Measurements from ENCODE around the gene ARL15.

ARL15 gene

GRCh38 chr5:54022223-54022622 lies 288.1 kb downstream of the ARL15 start:
- no peak for DNase-seq (ENCODE audit: low read depth)

DNA sequence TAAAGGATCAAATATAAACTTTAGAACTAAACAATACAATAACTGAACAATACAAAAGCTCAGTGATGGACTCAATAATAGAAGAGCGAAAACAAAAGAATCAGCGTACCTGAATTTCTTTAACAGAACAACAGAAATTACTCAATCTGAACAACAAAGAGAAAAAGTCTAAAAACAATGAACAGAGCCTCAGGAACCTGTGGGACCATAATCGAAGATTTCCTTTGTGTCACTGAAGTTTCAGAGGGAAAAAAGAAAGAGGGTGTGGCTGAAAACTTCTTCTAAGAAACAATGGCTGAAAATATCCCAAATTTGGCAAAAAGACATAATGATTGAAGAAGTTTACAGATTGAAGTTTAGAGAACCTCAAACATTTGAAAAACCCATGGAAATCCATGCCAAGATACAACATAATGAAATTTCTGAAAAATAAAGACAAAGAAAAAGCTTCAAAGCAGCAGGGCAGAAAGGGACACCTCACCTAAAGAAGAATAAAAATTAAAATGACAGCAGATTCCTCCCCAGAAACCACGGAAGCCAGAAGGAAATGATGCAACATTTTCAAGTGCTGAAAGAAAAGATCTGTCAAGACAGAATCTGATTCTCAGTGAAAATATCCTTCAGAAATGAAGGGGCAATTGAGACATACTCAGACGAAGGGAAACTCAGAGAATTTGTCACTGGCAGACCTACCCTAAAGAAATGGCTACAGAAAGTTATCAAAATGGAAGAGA lies 288.8 kb downstream of the ARL15 start:
- no peak for DNase-seq (ENCODE audit: low read depth)

DNA sequence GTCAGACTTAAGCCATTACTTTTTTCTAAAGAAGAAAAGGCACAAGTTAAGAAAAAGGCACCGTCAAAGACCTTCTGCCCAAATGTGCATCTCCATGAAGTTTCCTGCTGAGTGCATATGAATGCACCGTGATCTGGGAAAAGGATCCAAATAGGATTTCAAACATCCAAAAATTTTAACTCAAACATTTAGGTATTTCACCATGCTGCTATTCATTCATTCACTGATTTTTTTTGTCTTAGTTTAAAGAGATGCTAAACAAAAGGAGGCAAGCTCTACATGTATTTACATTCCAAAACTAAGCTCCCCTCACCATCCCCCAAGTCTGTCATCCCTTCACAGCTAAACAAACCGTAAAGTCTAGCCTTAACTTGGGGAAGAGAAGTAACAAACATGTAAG lies 291.9 kb downstream of the ARL15 start:
- no peak for DNase-seq (ENCODE audit: low read depth)

- no peak for DNase-seq (ENCODE audit: low read depth)
Measured at GRCh38 chr5:54017580-54017979, 292.8 kb downstream of the ARL15 start.

DNA sequence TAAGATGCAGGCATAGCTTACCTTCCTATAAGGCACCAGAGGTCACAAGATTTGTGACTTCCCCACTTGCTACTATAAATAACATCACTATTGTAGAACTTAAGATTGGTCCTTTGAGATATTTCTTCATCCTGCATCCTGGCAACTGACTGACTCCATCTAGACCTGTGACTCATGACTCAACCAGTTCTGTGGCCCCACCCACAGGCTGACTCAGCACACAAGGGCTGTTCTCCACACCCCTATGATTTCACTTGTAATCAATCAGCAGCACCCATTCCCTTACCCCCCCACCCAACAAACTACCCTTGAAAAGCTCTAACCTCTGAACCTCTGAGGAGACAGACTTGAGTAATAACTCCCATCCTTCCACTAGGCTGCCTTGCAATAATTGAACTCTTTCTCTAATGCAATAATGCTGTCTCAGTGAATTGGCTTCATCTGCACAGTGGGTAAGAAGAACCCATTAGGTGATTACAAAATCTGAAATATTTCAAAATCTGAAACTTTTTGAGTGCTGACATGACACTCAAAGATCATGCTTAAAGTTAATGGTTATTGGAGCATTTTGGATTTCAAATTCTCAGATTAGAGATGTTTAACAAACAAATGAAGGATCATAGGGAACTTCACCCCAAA lies 296.7 kb downstream of the ARL15 start:
- no peak for DNase-seq (ENCODE audit: low read depth)

GRCh38 chr5:54009828-54010227 lies 300.5 kb downstream of the ARL15 start:
- DNase-seq (ENCODE audit: low read depth): no peak

DNA sequence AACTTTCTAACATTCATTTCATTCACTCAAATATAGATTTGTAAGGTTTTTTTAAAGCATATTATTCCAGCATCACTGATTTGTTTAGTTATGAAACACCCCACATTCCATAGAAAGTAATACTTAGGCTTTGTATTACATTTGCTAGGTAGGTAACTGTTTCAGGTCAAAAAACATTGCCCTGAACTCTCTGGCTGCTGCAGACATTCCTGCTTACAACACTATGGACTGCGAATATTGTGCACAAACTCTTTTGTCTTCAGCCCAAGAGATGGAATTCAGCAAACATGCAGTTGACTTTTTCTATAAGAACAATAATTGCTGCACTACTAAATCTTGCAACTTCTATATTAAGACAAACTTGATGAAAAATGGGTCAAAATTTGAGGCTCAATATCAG lies 301.0 kb downstream of the ARL15 start:
- no peak for DNase-seq (ENCODE audit: low read depth)

- no peak for DNase-seq (ENCODE audit: low read depth)
Measured at GRCh38 chr5:54007827-54008777, 302.3 kb downstream of the ARL15 start.

DNA sequence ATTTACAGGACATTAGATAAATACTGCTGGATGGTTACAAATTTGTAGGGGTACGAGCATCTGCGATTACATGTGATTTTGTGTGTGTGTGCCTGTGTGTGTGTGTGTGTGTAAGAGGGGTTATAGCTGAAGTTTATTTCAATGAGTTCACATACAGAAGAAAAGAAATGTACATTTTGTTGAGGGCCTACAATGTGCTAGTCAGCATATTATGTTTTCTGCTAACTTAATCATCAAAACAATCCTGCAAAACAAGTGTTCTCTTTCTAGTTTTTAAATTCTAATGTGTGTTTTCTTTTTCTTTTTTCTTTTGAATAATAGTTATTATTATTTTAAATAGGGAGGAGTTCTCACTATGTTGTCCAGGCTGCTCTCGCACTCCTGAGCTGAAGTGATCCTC lies 305.7 kb downstream of the ARL15 start:
- DNase-seq (ENCODE audit: low read depth): no peak

GRCh38 chr5:54002779-54003178 lies 307.6 kb downstream of the ARL15 start:
- DNase-seq (ENCODE audit: low read depth): no peak

- no peak for DNase-seq (ENCODE audit: low read depth)
Measured at GRCh38 chr5:54001976-54002775, 308.2 kb downstream of the ARL15 start.

- no peak for DNase-seq (ENCODE audit: low read depth)
Measured at GRCh38 chr5:54000011-54000410, 310.4 kb downstream of the ARL15 start.

GRCh38 chr5:53997736-53998627 lies 312.4 kb downstream of the ARL15 start:
- no peak for DNase-seq (ENCODE audit: low read depth)

DNA sequence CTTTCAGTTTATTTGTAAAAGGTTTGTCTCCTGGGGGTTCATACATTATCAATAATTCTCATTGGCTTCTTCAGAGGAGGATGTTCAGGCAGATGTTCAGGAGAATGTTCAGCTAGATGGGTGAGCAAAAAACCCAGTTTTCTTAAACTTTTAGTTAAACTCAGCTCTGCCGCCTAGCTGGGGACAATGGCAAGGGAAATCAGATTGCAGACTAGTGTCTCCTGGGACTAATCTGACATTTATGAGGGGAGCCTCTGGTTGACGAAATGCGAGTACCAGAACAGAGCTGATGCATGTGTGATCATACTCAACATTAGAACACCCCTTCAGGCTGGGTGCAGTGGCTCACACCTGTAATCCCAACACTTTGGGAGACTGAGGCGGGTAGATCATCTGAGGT lies 314.4 kb downstream of the ARL15 start:
- DNase-seq (ENCODE audit: low read depth): no peak

DNA sequence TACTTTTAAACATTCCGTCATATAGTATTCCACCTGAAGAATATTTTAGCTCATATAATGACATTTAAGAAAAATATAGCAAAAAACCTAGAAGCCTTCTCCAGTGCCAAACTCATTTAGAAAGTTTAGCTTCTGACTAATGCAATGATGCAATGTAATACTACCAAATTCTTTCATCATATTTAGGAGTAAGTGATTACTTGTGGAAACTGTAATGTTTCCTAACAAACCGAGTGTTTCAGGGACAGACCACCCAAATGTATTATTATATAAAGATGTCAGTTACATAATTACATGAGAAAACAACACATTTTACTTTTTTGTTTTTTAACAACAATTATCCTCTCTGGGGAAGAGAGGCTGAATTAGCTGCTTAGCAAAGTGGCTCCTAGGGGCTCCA lies 316.2 kb downstream of the ARL15 start:
- DNase-seq (ENCODE audit: low read depth): no peak

DNA sequence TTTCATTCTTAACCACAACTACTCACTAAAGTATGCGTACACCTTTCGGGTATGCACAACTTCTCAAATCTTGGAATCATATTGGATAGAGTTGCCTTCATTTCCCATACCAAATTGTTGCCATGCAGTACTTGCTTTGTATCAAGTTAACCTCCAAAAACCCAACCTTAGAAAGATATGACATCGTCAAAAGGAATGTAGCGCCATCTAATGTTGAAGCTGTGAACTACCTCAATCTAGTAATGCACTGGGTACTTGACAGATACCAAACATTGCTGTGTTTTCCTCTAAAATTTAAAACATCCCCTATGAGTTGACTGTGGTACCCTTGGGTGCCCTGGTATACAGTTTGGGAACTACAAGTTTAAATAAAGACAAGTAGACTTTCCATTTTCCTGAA lies 318.4 kb downstream of the ARL15 start:
- DNase-seq (ENCODE audit: low read depth): no peak

GRCh38 chr5:53987101-53987500 lies 323.3 kb downstream of the ARL15 start:
- no peak for DNase-seq (ENCODE audit: low read depth)

GRCh38 chr5:53985796-53986195 lies 324.6 kb downstream of the ARL15 start:
- DNase-seq (ENCODE audit: low read depth): no peak

DNA sequence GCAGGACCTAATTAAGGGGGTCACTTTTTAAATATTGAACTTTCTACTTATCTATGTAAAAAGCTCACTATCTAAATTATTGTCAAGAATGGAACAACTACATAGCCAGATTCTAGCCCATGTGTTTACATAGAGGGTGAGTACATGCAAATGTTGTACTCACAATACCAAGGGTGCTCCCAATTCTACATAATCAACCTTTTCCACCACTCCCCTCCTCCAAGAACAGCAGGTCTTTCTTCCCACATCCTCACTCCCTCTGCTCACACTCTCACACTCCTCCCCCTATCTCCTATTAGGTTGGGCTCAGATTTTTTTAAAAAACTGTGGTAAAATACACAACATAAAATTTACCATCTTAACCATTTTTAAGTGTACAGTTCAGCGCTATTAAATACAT lies 325.4 kb downstream of the ARL15 start:
- DNase-seq (ENCODE audit: low read depth): no peak

GRCh38 chr5:53983568-53984460 lies 326.6 kb downstream of the ARL15 start:
- no peak for DNase-seq (ENCODE audit: low read depth)

All from stimulated activated CD8-positive, alpha-beta memory T cell treated with anti-CD3 and anti-CD28 coated beads, Interleukin-12 subunit alpha, Interleukin-12 subunit beta, amount 100 ng/mL, for 1 hour (primary cell).